Rectal smooth muscle tissue (tissue), 1 donor: Measurements from ENCODE around the gene PAPPA.

Experiments
- H3K27ac ChIP-seq: one replicate; pipeline ENCODE4 v1.7.0; 2013; ENCODE audit warnings: low read depth, low read length, inconsistent platforms
- H3K27me3 ChIP-seq: one replicate; pipeline ENCODE4 v1.7.0; 2013; ENCODE audit warnings: low read length; ENCODE audit not compliant: control insufficient read depth, insufficient read depth
- H3K36me3 ChIP-seq: one replicate; pipeline ENCODE4 v1.7.0; 2013; ENCODE audit warnings: low read length; ENCODE audit not compliant: control insufficient read depth, insufficient read depth
- H3K4me1 ChIP-seq: one replicate; pipeline ENCODE4 v1.7.0; 2013; ENCODE audit warnings: low read length; ENCODE audit not compliant: control insufficient read depth, insufficient read depth
- H3K4me3 ChIP-seq: one replicate; pipeline ENCODE4 v1.7.0; 2013; ENCODE audit warnings: low read length
- H3K9ac ChIP-seq: one replicate; pipeline ENCODE4 v1.7.0; 2013; ENCODE audit warnings: low read length

The PAPPA gene

DNA sequence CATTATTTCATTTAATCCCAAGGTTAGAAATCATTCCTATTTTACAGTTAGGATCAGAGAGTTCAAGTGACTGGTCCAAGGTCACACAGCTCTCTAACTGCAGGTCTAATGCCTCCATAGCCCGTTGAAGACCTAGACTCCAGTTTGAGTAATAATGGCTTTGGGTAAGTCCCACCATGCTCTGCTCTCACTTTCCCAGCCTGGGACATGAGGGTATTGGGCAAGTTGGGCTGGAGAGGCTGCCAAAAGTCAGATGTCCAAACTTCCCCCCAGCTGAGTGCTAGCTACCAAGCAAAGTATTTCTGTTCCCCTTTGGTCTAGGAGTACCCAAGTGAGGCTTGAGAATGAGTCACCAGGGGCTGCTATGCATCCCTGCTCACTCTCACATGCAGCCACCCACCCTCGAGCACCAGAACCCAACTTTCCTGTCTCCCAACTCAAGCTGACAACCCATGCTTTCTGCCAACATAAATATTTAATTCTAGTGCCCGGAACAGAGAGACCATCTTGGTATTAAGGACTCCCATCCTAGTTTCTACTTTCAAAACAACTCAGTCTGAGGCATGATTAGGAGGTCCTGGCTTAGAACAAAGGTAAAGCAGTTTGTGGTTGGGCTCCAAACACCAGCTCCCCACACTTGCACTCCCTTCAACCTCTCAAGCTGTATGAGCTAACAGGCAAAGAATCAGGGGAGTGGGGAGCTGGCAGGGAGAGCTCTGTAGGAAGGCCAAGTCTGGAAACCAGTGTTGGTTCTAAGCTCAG is 297.0 kb downstream of the PAPPA start:
- no peaks in the 10 kb centered on the region for H3K4me1 ChIP-seq
- no peaks in the 10 kb centered on the region for H3K27me3 ChIP-seq
- no peak overlapping the region for H3K9ac ChIP-seq
- H3K27ac ChIP-seq, result no peak overlapping the region
- H3K4me3 ChIP-seq, result no peak overlapping the region
- H3K36me3 ChIP-seq, result no peaks in the 10 kb centered on the region

DNA sequence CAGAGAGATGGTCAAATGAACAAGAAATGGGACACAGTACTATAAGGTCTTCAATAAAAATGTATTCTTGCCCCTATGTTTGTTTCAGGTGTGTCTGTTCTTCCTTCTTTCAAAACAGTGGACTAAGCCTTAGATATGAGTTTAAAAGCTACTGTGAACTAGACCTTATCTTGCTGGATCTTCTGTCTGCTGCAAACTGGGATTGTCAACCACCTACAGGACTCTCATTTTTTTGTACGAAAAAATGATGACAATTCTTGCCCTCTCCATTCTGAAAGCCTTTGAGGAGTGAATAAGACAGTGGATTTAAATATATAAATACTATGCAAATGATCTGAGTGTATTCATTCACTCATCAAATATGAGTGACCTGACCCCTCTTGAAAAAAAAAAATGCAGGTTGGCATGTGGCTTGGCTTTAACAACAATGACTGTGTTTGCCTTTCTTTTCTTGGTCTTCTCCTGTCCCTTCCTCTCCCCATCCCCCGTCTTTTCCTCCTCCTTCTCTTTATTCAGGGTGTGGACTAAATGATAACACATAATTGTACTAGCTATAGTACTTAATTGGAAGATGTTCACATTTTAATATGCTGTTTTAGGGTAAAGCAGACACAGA is 298.0 kb downstream of the PAPPA start:
- H3K9ac ChIP-seq, result no peak overlapping the region
- no peak overlapping the region for H3K4me3 ChIP-seq
- H3K36me3 ChIP-seq, result no peaks in the 10 kb centered on the region
- H3K27me3 ChIP-seq, result no peaks in the 10 kb centered on the region
- H3K4me1 ChIP-seq, result no peaks in the 10 kb centered on the region
- H3K27ac ChIP-seq, result no peak overlapping the region
